SJCRH30 (cell line): Measurements from ENCODE around the gene SNRPD2. TPM values are rescaled to one million over a fixed set of nuclear protein-coding genes. Genes with fewer than 3 reads are reported as not detected.

Experiments used
- DNase-seq, 2 experiments: peaks; one replicate each; pipeline ENCODE4 v3.0.0-alpha.2; 2015 to 2020
- H3K27ac ChIP-seq: fragments of 250-450 bp; sonication (Bioruptor Pico); 2 replicates; pipeline ENCODE4 v1.5.1; 2020; ENCODE audit warnings: mild to moderate bottlenecking, moderate library complexity
- H3K27me3 ChIP-seq: fragments of 250-450 bp; sonication (Bioruptor Pico); 2 replicates; pipeline ENCODE4 v1.5.1; 2020; ENCODE audit warnings: mild to moderate bottlenecking, moderate library complexity
- H3K36me3 ChIP-seq: fragments of 250-450 bp; sonication (Bioruptor Pico); 2 replicates; pipeline ENCODE4 v1.5.1; 2020; ENCODE audit warnings: mild to moderate bottlenecking, moderate library complexity
- H3K4me1 ChIP-seq: fragments of 250-450 bp; sonication (Bioruptor Pico); 2 replicates; pipeline ENCODE4 v1.5.1; 2020; ENCODE audit warnings: mild to moderate bottlenecking, moderate library complexity
- H3K4me3 ChIP-seq: fragments of 250-450 bp; sonication (Bioruptor Pico); 2 replicates; pipeline ENCODE4 v1.5.1; 2020; ENCODE audit warnings: mild to moderate bottlenecking, moderate library complexity
- H3K9me3 ChIP-seq: fragments of 250-450 bp; sonication (Bioruptor Pico); replicated peaks from 2 replicates; pipeline ENCODE4 v1.5.1; 2020; ENCODE audit warnings: mild to moderate bottlenecking, moderate library complexity
- total RNA-seq: library from RNA; depleted of rRNA; stranded (reverse); fragments of >200 nt; shearing (Covaris generic); gene quantifications from 2 replicates; pipeline ENCODE4 v1.2.3, GENCODE V29; 2014

Gene SNRPD2
- total RNA-seq, 1 experiment from 2014 or later, result 434 TPM

DNA sequence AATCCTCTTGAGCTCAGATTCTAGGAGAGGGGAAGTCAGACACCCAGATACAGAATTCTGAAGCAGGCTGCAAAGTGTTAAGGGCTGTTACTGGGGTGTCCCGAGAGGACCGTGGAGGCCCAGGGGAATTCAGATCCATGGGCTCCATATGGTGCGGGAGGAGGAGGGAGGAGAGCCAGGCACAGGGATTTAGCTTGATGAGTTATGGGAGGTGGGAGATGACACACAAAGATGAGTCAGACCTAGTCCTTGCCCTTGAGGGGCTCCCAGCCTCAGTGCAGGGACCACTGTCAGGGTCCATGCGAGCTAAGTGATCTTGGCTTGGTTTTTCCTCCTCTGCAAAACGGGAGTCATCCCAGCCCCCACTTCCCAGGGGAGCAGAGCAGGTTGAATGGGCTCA, 38.1 kb downstream of the SNRPD2 start:
- no peak for DNase-seq
- H3K9me3 ChIP-seq, result no peaks in the 10 kb centered on the region

GRCh38 chr19:45650722-45651121, 41.0 kb downstream of the SNRPD2 start:
- Histone ChIP-seq H3K4me1 (no peaks in the 10 kb centered on the region), H3K4me3 (no peak overlapping the region), H3K36me3 (no peaks in the 10 kb centered on the region), H3K27me3 (no peaks in the 10 kb centered on the region), H3K9me3 (no peaks in the 10 kb centered on the region), H3K27ac (no peak overlapping the region)
- DNase-seq, result no peak

More for the DNA sequence above, 38.1 kb downstream of the SNRPD2 start:
- Histone ChIP-seq H3K27ac (no peak overlapping the region), H3K4me3 (no peak overlapping the region), H3K36me3 (no peaks in the 10 kb centered on the region), H3K27me3 (no peaks in the 10 kb centered on the region; the same call in 1 of the 2 replicates), H3K4me1 (no peaks in the 10 kb centered on the region)

DNA sequence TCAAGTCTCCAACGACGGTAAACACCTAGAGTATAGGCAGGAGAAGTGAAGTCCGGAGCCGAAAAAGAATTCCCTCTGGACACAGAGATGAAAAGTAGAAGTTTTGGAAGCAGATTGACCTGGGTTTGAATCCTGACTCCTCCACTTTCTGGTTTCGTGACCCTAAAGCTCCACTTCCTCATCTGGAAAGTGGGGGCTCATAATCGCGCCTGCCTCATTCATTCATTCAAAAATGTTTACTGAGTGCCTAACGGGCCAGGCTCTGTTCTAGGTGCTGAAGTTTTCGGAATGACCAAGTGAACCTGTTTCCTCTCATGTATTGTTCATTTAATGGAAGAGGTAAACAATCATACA, 45.4 kb downstream of the SNRPD2 start:
- peak overlapping the region; percentile 44 for H3K4me3 ChIP-seq
- H3K9me3 ChIP-seq, result no peaks in the 10 kb centered on the region
- no peaks in the 10 kb centered on the region for H3K27me3 ChIP-seq
- no peak overlapping the region for H3K27ac ChIP-seq
- no peak for DNase-seq
- H3K4me1 ChIP-seq, result peaks cover 10% of the 10 kb centered on the region; the same call in 1 of the 2 replicates
- no peaks in the 10 kb centered on the region for H3K36me3 ChIP-seq

- H3K27me3 ChIP-seq, result no peaks in the 10 kb centered on the region
- DNase-seq, result peak; percentile 92 to 96
- H3K27ac ChIP-seq, result no peak overlapping the region
Measured at GRCh38 chr19:45645631-45646344, 46.0 kb downstream of the SNRPD2 start.

GRCh38 chr19:45645068-45645630, 46.6 kb downstream of the SNRPD2 start:
- H3K27ac ChIP-seq, result no peak overlapping the region
- H3K4me1 ChIP-seq, result peaks cover 10% of the 10 kb centered on the region; the same call in 1 of the 2 replicates
- peak overlapping the region; percentile 44 for H3K4me3 ChIP-seq
- DNase-seq, result no peak
- no peaks in the 10 kb centered on the region for H3K27me3 ChIP-seq
- H3K36me3 ChIP-seq, result no peaks in the 10 kb centered on the region
- H3K9me3 ChIP-seq, result no peaks in the 10 kb centered on the region

More at GRCh38 chr19:45645631-45646344, 46.0 kb downstream of the SNRPD2 start:
- Histone ChIP-seq H3K9me3 (no peaks in the 10 kb centered on the region), H3K4me3 (peak overlapping the region; percentile 44), H3K36me3 (no peaks in the 10 kb centered on the region), H3K4me1 (peaks cover 10% of the 10 kb centered on the region; the same call in 1 of the 2 replicates)

DNA sequence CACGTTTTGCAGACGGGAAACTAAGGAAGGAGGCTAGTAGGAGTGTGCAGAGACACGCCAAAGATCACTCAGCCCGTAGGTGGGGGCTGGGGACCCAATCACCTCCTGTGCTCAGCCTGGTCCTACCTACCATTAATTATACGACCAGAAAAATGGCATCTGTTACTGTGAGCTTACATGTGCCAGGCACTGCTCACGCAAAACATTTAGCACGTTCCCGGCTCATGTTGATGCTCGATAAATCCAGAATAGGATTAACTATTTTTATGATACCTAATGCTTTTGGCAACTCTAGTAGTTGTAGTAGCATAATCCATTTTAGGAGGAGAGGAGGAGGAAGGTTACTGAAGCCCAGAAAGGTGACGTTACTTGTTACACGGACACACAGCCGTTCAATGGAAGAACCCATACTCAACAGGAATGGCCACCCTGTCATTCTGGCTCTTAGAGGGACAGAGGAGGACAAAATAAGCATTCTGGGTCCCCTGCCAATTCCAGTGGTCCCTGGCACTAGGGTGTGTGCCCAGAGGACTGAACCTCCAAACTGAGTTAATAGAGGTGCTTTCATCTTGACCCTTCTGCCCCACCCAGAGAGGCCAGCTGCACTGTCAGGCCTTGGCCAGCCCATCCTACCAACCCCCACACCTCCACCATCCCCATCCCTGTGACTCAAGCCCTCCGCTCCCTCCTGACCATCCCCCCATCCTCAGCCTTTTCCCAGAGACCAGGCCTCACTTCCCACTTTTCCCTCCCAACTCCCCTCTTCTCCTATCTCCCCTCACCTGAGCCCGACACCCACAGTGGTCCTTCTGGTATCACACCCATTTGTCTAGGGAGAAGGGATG, 47.6 kb downstream of the SNRPD2 start:
- H3K36me3 ChIP-seq, result no peaks in the 10 kb centered on the region
- no peaks in the 10 kb centered on the region for H3K27me3 ChIP-seq
- DNase-seq, result no peak
- H3K9me3 ChIP-seq, result no peaks in the 10 kb centered on the region
- no peak overlapping the region for H3K4me3 ChIP-seq
- peaks cover 10% of the 10 kb centered on the region; the same call in 1 of the 2 replicates for H3K4me1 ChIP-seq
- H3K27ac ChIP-seq, result no peak overlapping the region

DNA sequence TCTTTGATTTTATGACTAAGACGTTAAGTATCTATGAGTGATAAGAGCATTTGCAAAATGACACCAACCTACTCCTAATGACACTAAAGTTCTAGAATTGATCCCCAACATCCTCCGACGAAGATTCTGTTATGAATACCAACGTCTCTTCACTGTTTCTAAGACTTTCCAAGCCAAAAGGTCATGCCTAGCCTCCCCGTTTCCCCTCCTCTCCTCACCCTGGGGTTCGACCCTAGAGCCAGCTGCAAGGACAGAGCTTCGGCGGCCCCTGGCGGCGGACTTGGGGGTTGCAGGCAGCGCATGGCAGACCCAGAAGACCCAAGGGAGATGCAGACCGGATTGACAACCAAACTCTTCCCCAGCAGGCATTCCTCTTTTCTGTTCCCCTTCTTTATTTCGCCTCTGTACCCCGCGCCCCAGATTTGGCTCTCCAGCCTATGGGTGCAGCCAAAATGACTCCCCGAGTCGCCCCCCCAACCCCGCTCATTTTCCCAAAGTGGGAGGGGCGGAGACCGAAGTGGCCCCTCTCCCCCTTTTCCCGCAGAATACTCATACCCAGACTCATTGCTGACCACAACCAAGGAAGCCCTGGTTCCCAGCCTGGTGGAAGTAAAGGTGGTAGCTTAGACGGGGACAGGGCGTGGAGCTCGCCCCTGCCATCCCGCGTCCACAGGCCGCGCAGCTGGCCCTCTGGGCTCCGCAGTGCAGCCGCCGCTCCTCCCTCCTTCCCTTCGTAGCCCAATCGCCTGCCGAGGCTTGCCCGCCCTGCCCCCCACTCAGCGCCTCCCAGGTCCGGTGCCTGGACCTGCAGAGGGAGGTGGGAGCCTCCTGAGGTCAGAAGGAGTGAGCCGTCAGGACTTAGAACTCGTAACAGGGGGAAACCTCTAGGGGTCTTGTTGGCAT, 48.5 kb downstream of the SNRPD2 start:
- Histone ChIP-seq H3K4me3 (peak overlapping the region; percentile 14; the same call in 1 of the 2 replicates), H3K27ac (no peak overlapping the region), H3K9me3 (no peaks in the 10 kb centered on the region), H3K4me1 (peaks cover 10% of the 10 kb centered on the region; the same call in 1 of the 2 replicates), H3K27me3 (no peaks in the 10 kb centered on the region), H3K36me3 (no peaks in the 10 kb centered on the region)
- DNase-seq, result peak; percentile 87 to 90

- H3K36me3 ChIP-seq, result no peaks in the 10 kb centered on the region
- no peak overlapping the region for H3K27ac ChIP-seq
- no peaks in the 10 kb centered on the region for H3K27me3 ChIP-seq
- peaks cover 10% of the 10 kb centered on the region; the same call in 1 of the 2 replicates for H3K4me1 ChIP-seq
- no peaks in the 10 kb centered on the region for H3K9me3 ChIP-seq
- peak; percentile 88 to 93 for DNase-seq
- H3K4me3 ChIP-seq, result peak overlapping the region; percentile 48
Measured at GRCh38 chr19:45641274-45642105, 50.3 kb downstream of the SNRPD2 start.

DNA sequence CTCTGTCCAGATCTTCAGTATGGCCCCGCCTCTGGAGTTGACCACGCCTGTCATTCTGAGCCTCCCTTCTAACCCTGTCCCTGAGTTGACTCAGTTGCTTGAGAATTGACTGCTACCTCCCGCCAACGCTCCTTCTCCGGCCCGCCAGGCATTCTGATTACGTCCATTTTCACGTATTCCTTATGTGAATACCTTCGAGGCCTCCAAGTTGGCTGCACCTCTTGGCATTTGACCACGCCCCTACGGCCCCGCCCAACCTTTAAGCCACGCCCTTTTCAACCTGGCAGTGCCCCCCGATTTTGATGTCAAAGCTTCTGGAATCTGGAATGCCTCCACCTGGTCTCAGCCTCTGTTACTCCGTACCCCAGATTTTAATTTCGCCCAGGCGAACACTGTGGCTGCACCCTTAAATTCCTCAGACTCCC, 50.9 kb downstream of the SNRPD2 start:
- peaks cover 10% of the 10 kb centered on the region; the same call in 1 of the 2 replicates for H3K4me1 ChIP-seq
- H3K9me3 ChIP-seq, result no peaks in the 10 kb centered on the region
- H3K4me3 ChIP-seq, result peak overlapping the region; percentile 48
- no peaks in the 10 kb centered on the region for H3K27me3 ChIP-seq
- no peaks in the 10 kb centered on the region for H3K36me3 ChIP-seq
- no peak for DNase-seq
- H3K27ac ChIP-seq, result no peak overlapping the region

DNA sequence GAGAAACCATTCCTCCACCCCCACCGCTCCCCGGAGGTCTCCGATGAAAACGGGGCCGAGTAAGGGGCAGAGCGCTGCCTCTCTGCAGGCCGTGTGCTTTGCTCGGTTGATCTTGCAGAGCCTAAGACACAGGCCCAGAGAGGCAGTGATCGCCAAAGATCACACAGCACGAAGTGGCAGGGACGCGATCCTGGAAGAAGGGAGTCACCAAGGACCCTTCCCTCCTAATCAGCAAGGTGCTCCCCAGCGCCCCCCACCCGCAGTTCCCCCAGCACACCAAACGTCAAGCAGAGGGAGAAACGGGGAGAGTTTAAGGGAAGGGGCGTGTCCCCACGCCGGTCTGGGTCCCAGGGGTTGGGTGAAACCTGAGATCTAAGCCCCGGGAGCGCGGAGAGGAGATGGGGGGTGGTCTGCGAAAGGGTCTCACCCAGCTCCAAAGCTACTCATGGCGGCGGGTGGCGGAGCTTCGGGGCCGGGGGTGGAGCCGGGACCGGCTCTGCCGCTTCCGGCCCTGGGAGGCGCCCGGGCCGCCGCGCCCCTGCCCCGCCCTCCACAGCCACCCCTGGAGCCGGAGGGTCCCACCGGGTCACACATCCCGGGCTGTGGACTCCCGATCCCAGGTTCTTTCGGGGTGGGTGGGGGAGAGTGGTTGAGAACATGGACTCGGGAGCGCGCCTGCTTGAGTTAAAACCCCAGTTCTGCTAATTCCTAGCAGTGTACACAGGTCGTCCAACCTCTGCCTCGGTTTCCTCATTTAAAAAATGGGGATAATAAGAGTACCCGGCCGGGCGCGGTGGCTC, 52.6 kb downstream of the SNRPD2 start, which contains the start of gene EML2:
Gene EML2 (minus strand): TSS at position 468 of the 800 bp plus-strand sequence. CDS start 21 bp downstream, at position 447.
- Histone ChIP-seq H3K27me3 (no peaks in the 10 kb centered on the region), H3K36me3 (no peaks in the 10 kb centered on the region), H3K9me3 (no peaks in the 10 kb centered on the region), H3K4me1 (peaks cover 10% of the 10 kb centered on the region; the same call in 1 of the 2 replicates), H3K27ac (no peak within 1 kb of the TSS), H3K4me3 (peak within 1 kb of the TSS; percentile 61)
- DNase-seq, result peak; percentile 64

DNA sequence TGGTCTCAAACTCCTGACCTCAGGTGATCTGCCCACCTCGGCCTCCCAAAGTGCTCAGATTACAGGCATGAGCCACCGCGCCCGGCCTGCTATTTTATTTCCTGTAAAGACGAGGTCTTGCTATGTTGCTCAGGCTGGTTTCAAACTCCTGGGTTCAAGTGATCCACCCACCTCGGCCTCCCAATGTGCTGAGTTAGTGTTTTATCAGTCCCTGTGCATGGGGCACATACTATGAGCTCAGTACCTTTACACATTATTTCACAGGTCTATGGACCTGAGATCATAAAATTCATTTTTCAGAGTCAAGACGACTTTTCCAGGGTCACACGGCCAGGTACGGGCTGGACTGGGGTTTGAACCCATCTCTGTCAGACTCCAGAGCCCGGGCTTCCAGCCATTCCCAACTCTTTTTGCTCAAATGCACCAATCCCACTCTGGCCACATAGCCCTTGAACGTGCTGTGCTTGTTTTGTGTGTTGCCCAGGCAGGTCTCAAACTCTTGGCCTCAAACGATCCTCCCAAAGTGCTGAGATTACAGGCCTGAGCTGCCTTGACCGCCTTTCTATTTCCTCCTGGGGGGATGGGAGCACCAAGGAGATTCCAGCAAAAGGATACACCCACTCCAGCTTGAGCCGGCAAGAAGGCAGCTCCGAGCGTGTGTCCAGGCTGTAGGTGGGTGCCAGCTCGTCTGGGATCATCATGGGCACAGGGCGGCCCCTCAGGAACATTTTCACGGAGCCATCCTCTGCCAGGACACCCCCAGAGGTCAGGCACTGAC, 53.7 kb downstream of the SNRPD2 start:
- H3K27ac ChIP-seq, result no peak overlapping the region

More for the DNA sequence above, 53.7 kb downstream of the SNRPD2 start:
- Histone ChIP-seq H3K4me3 (peak overlapping the region; percentile 61), H3K27me3 (no peaks in the 10 kb centered on the region), H3K4me1 (peaks cover 4% of the 10 kb centered on the region; the same call in 1 of the 2 replicates), H3K36me3 (no peaks in the 10 kb centered on the region), H3K9me3 (no peaks in the 10 kb centered on the region)
- no peak for DNase-seq
